HepG2 (cell line): Measurements from ENCODE around the gene KLF7. TPM values are rescaled to one million over a fixed set of nuclear protein-coding genes. Genes with fewer than 3 reads are reported as not detected.

Experiments used
- ATAC-seq: fragments of 200-7000 bp; cut with Tn5 transposase; 3 replicates; pipeline ENCODE4 v1.9.1; 2020; ENCODE audit warnings: mild to moderate bottlenecking, moderate library complexity
- BruUV-seq: library from RNA; stranded (reverse); fragments of 400-500 nt; replicated peaks from 2 replicates; lab custom pipeline; 2021; lab: Mats Ljungman, UMichigan
- CTCF ChIA-PET: fragments of 300-600 bp; formaldehyde crosslinking; extraction: SDS; loops from one replicate; lab custom pipeline; 2021; ENCODE audit warnings: low total read pairs, inconsistent platforms, low intra/inter-chr PET ratio; lab: Yijun Ruan, JAX
- POLR2A ChIA-PET: fragments of 350-600 bp; sonication (Branson Sonifier 250); formaldehyde crosslinking; loops from one replicate; lab custom pipeline; 2020; ENCODE audit warnings: antibody characterized with exemption, inconsistent platforms; lab: Yijun Ruan, JAX
- DNase-seq: peaks from one replicate; pipeline ENCODE4 v3.0.0-alpha.2; 2015; ENCODE audit warnings: low spot score
- FAIRE-seq: peaks from 3 replicates; lab custom pipeline; 2011; peaks lifted over from hg19 to GRCh38; lab: Jason Lieb, UNC
- H2AFZ ChIP-seq: one replicate; pipeline ENCODE4 v1.6.1; 2011; ENCODE audit warnings: low read length, inconsistent platforms
- H3K27ac ChIP-seq: fragments of 300-600 bp; 3 replicates; pipeline ENCODE4 v1.8.0; 2011; ENCODE audit warnings: mixed run types, mild to moderate bottlenecking, mixed read lengths, low read length, inconsistent platforms; ENCODE audit not compliant: insufficient read depth; ENCODE audit errors: extremely low read length
- H3K27me3 ChIP-seq, 2 experiments: fragments of 200-600 bp in 1 of 2; 2 replicates in 1 of 2; 3 replicates in 1 of 2; pipeline versions ENCODE4 v1.6.0 to v1.8.0; 2011; ENCODE audit warnings: low read length in 2 of 2, mild to moderate bottlenecking in 2 of 2, moderate library complexity in 2 of 2, inconsistent platforms in 1 of 2; ENCODE audit not compliant: insufficient read depth in 2 of 2, control insufficient read depth in 1 of 2
- H3K36me3 ChIP-seq, 2 experiments: fragments of 200-600 bp in 1 of 2; replicated peaks in 1 of 2; 2 replicates in 1 of 2; 3 replicates in 1 of 2; pipeline versions ENCODE4 v1.5.1 to v1.8.0; 2011; ENCODE audit warnings: low read length in 2 of 2, inconsistent platforms in 1 of 2; ENCODE audit not compliant: insufficient read depth in 2 of 2, control insufficient read depth in 1 of 2
- H3K4me1 ChIP-seq: 2 replicates; pipeline ENCODE4 v1.5.1; 2012; ENCODE audit warnings: low read length, inconsistent platforms; ENCODE audit not compliant: insufficient read depth
- H3K4me2 ChIP-seq: 2 replicates; pipeline ENCODE4 v1.6.0; 2011; ENCODE audit warnings: low read depth, low read length, inconsistent platforms
- H3K4me3 ChIP-seq, 3 experiments: fragments of 200-600 bp in 1 of 3; sonication (generic), shearing (Covaris generic) in 1 of 3; replicated peaks in 1 of 3; 2 replicates each; pipeline ENCODE4 v1.5.1; 2011 to 2016; ENCODE audit warnings: low read length in 3 of 3, inconsistent platforms in 2 of 3, low read depth in 2 of 3, mild to moderate bottlenecking in 2 of 3, control low read depth in 1 of 3, mixed read lengths in 1 of 3; ENCODE audit not compliant: insufficient read depth in 1 of 3
- H3K79me2 ChIP-seq: one replicate; pipeline ENCODE4 v1.6.1; 2011; ENCODE audit warnings: low read length, inconsistent platforms; ENCODE audit not compliant: insufficient read depth
- H3K9ac ChIP-seq: 2 replicates; pipeline ENCODE4 v1.6.0; 2011; ENCODE audit warnings: mild to moderate bottlenecking, low read depth, low read length, inconsistent platforms; ENCODE audit not compliant: insufficient read depth
- H3K9me3 ChIP-seq: 2 replicates; pipeline ENCODE4 v1.5.1; 2012; ENCODE audit warnings: mild to moderate bottlenecking, low read length
- H4K20me1 ChIP-seq: 2 replicates; pipeline ENCODE4 v1.6.0; 2011; ENCODE audit warnings: inconsistent platforms, mild to moderate bottlenecking, low read length, moderate library complexity; ENCODE audit not compliant: insufficient read depth
- AGO2 ChIP-seq: fragments of 200-400 bp; formaldehyde crosslinking; optimal IDR thresholded peaks from 2 replicates; pipeline ENCODE3; 2017; ENCODE audit warnings: mild to moderate bottlenecking, low read depth, low read length, moderate library complexity
- CEBPB ChIP-seq: IDR thresholded peaks from 2 replicates; pipeline ENCODE4 v1.6.1; 2011; ENCODE audit warnings: low read depth, low read length, improper control_type of control experiment, borderline replicate concordance
- FOXP1 ChIP-seq, 2 experiments: fragments of 450-650 bp in 1 of 2; IDR thresholded peaks; 2 replicates each; pipeline ENCODE4 v1.6.1; 2017 to 2018; ENCODE audit warnings: antibody characterized with exemption in 1 of 2
- HNF4A ChIP-seq: sonication (generic); formaldehyde crosslinking; IDR thresholded peaks from 2 replicates; pipeline ENCODE4 v1.4.0; 2020; ENCODE audit warnings: missing genetic modification reagents
- KLF15 ChIP-seq: sonication (generic); formaldehyde crosslinking; IDR thresholded peaks from 2 replicates; pipeline ENCODE4 v1.8.1; 2023; ENCODE audit warnings: borderline replicate concordance, mild to moderate bottlenecking, inconsistent platforms, missing genetic modification reagents, mixed read lengths
- NR2F2 ChIP-seq: IDR thresholded peaks from 2 replicates; pipeline ENCODE4 v1.6.1; 2012; ENCODE audit warnings: low read depth, inconsistent platforms, borderline replicate concordance
- RELA ChIP-seq: sonication (generic); formaldehyde crosslinking; IDR thresholded peaks from 2 replicates; pipeline ENCODE4 v1.4.0; 2020; ENCODE audit warnings: missing genetic modification reagents
- SATB2 ChIP-seq: sonication (generic); formaldehyde crosslinking; IDR thresholded peaks from 2 replicates; pipeline ENCODE4 v1.5.0; 2020; ENCODE audit warnings: missing genetic modification reagents
- SKI ChIP-seq: fragments of 450-650 bp; IDR thresholded peaks from one replicate; pipeline ENCODE4 v1.6.1; 2018; ENCODE audit warnings: mild to moderate bottlenecking; ENCODE audit not compliant: partially characterized antibody
- YEATS4 ChIP-seq: sonication (generic); formaldehyde crosslinking; IDR thresholded peaks from 2 replicates; pipeline ENCODE4 v1.4.0; 2020; ENCODE audit warnings: missing genetic modification reagents, borderline replicate concordance
- ZNF225 ChIP-seq: sonication (generic); formaldehyde crosslinking; IDR thresholded peaks from 2 replicates; pipeline ENCODE4 v1.4.0; 2020; ENCODE audit warnings: mild to moderate bottlenecking, missing genetic modification reagents
- ZNF562 ChIP-seq: sonication (generic); formaldehyde crosslinking; IDR thresholded peaks from 2 replicates; pipeline ENCODE4 v1.8.0; 2022; ENCODE audit warnings: missing genetic modification reagents, borderline replicate concordance
- WGBS: methylation state at CpG from one replicate; pipeline ENCODE4 v1.1.6; 2017; ENCODE audit warnings: low lambda C conversion rate; 5-methylcytosine and 5-hydroxymethylcytosine counted together
- in situ Hi-C: cut with HindIII; loops from 2 replicates; pipeline ENCODE4 v1.10.0; 2017; ENCODE audit warnings: low pct_unique_long_range_greater_than_20kb; ENCODE audit not compliant: extremely low pct_ligation_motif_present
- intact Hi-C: fragments of 100-400 bp; cut with micrococcal nuclease; formaldehyde crosslinking; loops from one replicate; pipeline ENCODE4 v1.10.0; 2022; ENCODE audit not compliant: unreplicated experiment
- polyA plus RNA-seq, 8 experiments: library from polyadenylated mRNA; depleted of rRNA in 3 of 8; stranded (reverse) in 7 of 8; unstranded in 1 of 8; fragments of >200 nt; fragmentation: Illumina TruSeq in 4 of 8; extraction: Trizol in 4 of 8; gene quantifications; 2 replicates each; pipeline versions ENCODE4 v1.2.1 to v1.2.3, GENCODE V29; 2011 to 2016; ENCODE audit warnings: low read depth in 4 of 8, missing spikeins in 1 of 8, mixed read lengths in 1 of 8; ENCODE audit not compliant: insufficient read depth in 1 of 8
- total RNA-seq, 5 experiments: library from RNA; depleted of rRNA; stranded (reverse); fragments of >200 nt; fragmentation: Illumina TruSeq; extraction: Trizol; gene quantifications; 2 replicates each; pipeline ENCODE4 v1.2.3, GENCODE V29; 2016; ENCODE audit warnings: low read depth in 1 of 5
- TF ChIP-seq, protein P1 (sequence below): sonication (generic); formaldehyde crosslinking; IDR thresholded peaks from 2 replicates; pipeline ENCODE4 v1.5.0; 2020; ENCODE audit warnings: mild to moderate bottlenecking, missing genetic modification reagents
- TF ChIP-seq, protein P2 (sequence below): sonication (generic); formaldehyde crosslinking; IDR thresholded peaks from 2 replicates; pipeline ENCODE4 v1.4.0; 2020; ENCODE audit warnings: missing genetic modification reagents, mild to moderate bottlenecking, borderline replicate concordance
- TF ChIP-seq, protein P3 (sequence below), 2 experiments: fragments of 450-650 bp in 1 of 2; sonication (generic) in 1 of 2; formaldehyde crosslinking; IDR thresholded peaks; 2 replicates each; pipeline versions ENCODE4 v1.5.0 to v1.8.0; 2020 to 2022; ENCODE audit warnings: mild to moderate bottlenecking in 1 of 2, missing genetic modification reagents in 1 of 2
- TF ChIP-seq, protein P4 (sequence below): sonication (generic); formaldehyde crosslinking; IDR thresholded peaks from 2 replicates; pipeline ENCODE4 v1.4.0; 2020; ENCODE audit warnings: missing genetic modification reagents
- TF ChIP-seq, protein P5 (sequence below): sonication (generic); formaldehyde crosslinking; IDR thresholded peaks from 2 replicates; pipeline ENCODE4 v1.9.0; 2022; ENCODE audit warnings: missing genetic modification reagents, mild to moderate bottlenecking, borderline replicate concordance

Gene KLF7
- total and polyA plus RNA-seq, 2 of the 13 experiments (the other 11 are each of a cell fraction or from before 2014, with no cell fraction given): 2.6 to 5.4 TPM

DNA sequence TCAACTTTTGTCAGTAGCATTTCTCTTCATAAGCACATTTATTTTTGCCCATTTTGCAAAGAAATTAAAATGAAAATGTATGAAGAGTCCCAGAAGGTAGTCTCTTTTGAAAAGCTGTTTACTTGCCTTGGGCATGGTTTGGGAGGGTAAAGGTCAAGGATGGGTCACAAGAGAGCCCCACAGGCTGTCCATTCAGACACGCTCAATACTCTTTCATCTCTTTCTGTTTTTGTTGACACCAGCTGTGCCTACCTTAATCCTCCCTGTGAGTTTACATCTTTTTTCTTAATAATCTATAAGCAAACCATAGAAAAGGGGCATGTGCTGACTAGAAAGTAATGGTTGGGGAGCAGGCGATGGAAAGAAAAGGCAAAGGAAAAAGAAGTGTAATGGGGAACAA, 49.6 kb upstream of the KLF7 start (continued):
- TF ChIP-seq, protein P1, sequence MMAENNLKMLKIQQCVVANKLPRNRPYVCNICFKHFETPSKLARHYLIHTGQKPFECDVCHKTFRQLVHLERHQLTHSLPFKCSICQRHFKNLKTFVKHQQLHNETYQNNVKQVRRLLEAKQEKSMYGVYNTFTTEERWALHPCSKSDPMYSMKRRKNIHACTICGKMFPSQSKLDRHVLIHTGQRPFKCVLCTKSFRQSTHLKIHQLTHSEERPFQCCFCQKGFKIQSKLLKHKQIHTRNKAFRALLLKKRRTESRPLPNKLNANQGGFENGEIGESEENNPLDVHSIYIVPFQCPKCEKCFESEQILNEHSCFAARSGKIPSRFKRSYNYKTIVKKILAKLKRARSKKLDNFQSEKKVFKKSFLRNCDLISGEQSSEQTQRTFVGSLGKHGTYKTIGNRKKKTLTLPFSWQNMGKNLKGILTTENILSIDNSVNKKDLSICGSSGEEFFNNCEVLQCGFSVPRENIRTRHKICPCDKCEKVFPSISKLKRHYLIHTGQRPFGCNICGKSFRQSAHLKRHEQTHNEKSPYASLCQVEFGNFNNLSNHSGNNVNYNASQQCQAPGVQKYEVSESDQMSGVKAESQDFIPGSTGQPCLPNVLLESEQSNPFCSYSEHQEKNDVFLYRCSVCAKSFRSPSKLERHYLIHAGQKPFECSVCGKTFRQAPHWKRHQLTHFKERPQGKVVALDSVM (CRISPR knock-in tag): no peak
- no peak for TF ChIP-seq ZNF225 (CRISPR knock-in tag)
- TF ChIP-seq FOXP1 (IDR thresholded peaks at IDR 0.05): no peak
- peak; percentile 89 for TF ChIP-seq FOXP1 (CRISPR knock-in tag; IDR thresholded peaks at IDR 0.05)
- no peak for TF ChIP-seq KLF15 (CRISPR knock-in tag)
- TF ChIP-seq, protein P2, sequence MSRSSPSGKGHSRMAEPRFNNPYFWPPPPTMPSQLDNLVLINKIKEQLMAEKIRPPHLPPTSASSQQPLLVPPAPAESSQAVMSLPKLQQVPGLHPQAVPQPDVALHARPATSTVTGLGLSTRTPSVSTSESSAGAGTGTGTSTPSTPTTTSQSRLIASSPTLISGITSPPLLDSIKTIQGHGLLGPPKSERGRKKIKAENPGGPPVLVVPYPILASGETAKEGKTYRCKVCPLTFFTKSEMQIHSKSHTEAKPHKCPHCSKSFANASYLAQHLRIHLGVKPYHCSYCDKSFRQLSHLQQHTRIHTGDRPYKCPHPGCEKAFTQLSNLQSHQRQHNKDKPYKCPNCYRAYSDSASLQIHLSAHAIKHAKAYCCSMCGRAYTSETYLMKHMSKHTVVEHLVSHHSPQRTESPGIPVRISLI (CRISPR knock-in tag): no peak
- TF ChIP-seq AGO2: no peak
- TF ChIP-seq, protein P3, sequence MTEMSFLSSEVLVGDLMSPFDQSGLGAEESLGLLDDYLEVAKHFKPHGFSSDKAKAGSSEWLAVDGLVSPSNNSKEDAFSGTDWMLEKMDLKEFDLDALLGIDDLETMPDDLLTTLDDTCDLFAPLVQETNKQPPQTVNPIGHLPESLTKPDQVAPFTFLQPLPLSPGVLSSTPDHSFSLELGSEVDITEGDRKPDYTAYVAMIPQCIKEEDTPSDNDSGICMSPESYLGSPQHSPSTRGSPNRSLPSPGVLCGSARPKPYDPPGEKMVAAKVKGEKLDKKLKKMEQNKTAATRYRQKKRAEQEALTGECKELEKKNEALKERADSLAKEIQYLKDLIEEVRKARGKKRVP (CRISPR knock-in tag; IDR thresholded peaks at IDR 0.05): no peak
- no peak for TF ChIP-seq RELA (CRISPR knock-in tag)

DNA sequence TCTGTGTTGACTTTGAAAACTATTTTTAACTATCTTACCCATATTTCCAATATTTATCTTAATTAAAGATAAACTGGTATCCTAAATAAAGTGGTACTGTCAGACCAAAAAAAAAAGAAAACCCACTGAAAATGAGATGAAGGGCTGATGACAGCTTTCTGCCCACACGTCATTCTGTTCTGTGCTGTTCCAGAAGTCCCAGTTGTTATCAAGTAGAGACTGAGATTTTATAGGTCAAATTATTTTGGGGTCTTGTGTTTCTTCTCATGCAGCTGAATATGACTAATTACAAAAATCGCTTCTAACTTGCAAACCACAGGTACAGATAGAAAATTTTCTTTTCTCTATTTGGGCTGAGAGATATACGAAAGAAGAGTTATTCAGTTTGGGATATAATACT, 48.7 kb upstream of the KLF7 start:
- Histone ChIP-seq H3K9me3 (no peaks in the 10 kb centered on the region), H2AFZ (no peak overlapping the region), H3K4me2 (no peak overlapping the region), H3K27me3 (no peaks in the 10 kb centered on the region), H3K27ac (no peak overlapping the region), H3K4me1 (peaks cover 12% of the 10 kb centered on the region), H3K79me2 (no peaks in the 10 kb centered on the region), H3K36me3 (no peaks in the 10 kb centered on the region), H3K4me3 (no peak overlapping the region), H4K20me1 (no peaks in the 10 kb centered on the region), H3K9ac (no peak overlapping the region)
- intact Hi-C loops (no loop called here), in situ Hi-C loops (no loop called here)
- no peak for DNase-seq
- CTCF ChIA-PET: no interaction called here
- WGBS: 33% methylated on average over 3 of the region's 3 CpGs
- POLR2A ChIA-PET: no interaction called here
- no peak for FAIRE-seq
- no peak for ATAC-seq
- BruUV-seq: no TSS peak
- no peak for TF ChIP-seq HNF4A (CRISPR knock-in tag)
- no peak for TF ChIP-seq YEATS4 (CRISPR knock-in tag)
- TF ChIP-seq SATB2: no peak
- TF ChIP-seq, protein P4, sequence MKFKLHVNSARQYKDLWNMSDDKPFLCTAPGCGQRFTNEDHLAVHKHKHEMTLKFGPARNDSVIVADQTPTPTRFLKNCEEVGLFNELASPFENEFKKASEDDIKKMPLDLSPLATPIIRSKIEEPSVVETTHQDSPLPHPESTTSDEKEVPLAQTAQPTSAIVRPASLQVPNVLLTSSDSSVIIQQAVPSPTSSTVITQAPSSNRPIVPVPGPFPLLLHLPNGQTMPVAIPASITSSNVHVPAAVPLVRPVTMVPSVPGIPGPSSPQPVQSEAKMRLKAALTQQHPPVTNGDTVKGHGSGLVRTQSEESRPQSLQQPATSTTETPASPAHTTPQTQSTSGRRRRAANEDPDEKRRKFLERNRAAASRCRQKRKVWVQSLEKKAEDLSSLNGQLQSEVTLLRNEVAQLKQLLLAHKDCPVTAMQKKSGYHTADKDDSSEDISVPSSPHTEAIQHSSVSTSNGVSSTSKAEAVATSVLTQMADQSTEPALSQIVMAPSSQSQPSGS: no peak
- TF ChIP-seq NR2F2: no peak
- no peak for TF ChIP-seq ZNF562 (CRISPR knock-in tag)
- TF ChIP-seq SKI: no peak
- no peak for TF ChIP-seq CEBPB
- TF ChIP-seq, protein P5, sequence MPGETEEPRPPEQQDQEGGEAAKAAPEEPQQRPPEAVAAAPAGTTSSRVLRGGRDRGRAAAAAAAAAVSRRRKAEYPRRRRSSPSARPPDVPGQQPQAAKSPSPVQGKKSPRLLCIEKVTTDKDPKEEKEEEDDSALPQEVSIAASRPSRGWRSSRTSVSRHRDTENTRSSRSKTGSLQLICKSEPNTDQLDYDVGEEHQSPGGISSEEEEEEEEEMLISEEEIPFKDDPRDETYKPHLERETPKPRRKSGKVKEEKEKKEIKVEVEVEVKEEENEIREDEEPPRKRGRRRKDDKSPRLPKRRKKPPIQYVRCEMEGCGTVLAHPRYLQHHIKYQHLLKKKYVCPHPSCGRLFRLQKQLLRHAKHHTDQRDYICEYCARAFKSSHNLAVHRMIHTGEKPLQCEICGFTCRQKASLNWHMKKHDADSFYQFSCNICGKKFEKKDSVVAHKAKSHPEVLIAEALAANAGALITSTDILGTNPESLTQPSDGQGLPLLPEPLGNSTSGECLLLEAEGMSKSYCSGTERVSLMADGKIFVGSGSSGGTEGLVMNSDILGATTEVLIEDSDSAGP (CRISPR knock-in tag): no peak
